Body of pancreas (tissue), 4 donors: ENCODE results near the gene TMPRSS13.

Source experiments
- CTCF ChIP-seq, 7 experiments: fragments of 450-650 bp in 4 of 7; fragments of 200-600 bp in 3 of 7; sonication (generic) in 3 of 7; IDR thresholded peaks; one replicate each; pipeline ENCODE4 v1.5.1; 2016 to 2019; ENCODE audit warnings: antibody characterized with exemption in 7 of 7
- POLR2A ChIP-seq, 3 donors: fragments of 450-650 bp; IDR thresholded peaks; one replicate each; pipeline ENCODE4 v1.6.1; 2016; ENCODE audit warnings: antibody characterized with exemption in 3 of 3, mild to moderate bottlenecking in 2 of 3

GRCh38 chr11:117933930-117934329 lies 4.7 kb upstream of the TMPRSS13 start:
- TF ChIP-seq CTCF (IDR thresholded peaks at IDR 0.05) (no peak), POLR2A (IDR thresholded peaks at IDR 0.05) (no peak)
